Breast epithelium (tissue), 3 donors: ENCODE results near the gene SARNP.

Source experiments
- POLR2A ChIP-seq: fragments of 450-650 bp; IDR thresholded peaks from one replicate; pipeline ENCODE4 v1.6.1; 2016; ENCODE audit warnings: antibody characterized with exemption, mild to moderate bottlenecking, moderate library complexity
- POLR2AphosphoS5 ChIP-seq, 3 donors: sonication (generic); formaldehyde crosslinking; IDR thresholded peaks; one replicate each; pipeline ENCODE4 v1.6.1; 2017; ENCODE audit warnings: antibody characterized with exemption in 3 of 3

DNA sequence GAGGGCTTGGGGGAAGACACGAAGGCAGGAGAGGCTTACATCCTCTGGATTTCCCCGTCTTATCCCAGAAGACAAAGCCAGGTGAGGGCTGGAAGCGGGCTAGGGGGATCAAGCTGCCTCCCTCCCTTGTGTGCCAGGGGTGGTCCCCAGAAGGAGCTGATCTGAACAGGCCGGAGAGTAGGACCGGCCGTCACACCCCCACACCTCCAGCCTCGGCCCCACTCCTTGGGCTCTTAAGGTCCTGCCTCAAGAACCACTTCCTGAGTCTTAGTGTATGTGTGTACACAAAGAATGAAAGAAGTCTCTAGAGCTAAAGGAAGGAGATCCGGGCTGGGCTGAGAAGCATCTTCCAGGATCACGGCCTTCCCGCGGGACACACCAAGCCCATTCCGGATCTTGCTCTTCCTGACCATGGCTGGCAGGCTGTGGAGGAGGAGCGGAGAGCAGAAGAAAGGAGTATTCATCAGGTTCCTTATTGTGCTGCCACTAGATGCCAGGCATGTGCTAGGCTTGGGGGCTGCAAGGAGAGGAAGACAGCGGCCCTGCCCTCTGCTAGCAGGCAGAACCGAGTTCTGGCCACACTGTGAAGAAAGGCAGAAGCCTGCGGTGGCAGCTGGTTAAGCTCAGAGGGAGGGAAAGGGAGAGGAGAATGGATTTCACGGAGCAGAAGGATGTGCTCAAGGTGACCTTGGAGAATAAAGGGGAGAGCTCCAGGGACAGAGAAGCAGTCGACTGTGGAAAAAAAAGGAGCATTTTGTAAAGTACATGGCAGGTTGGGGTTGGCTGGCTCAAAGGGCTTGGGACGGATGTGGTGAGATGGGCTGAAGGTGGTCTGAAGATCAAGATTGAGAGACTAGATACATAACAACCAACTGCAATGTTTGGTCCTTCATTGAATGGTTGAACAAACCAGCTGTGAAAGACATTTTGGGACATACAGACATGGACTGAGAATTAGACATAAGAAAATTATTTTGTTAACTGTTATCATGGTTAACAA, 87.4 kb downstream of the SARNP start:
- TF ChIP-seq POLR2A, result no peak
- TF ChIP-seq POLR2AphosphoS5 (IDR thresholded peaks at IDR 0.05), result peak in 1 of 3 donors; percentile 40
